Central memory CD8-positive, alpha-beta T cell (primary cell): Measurements from ENCODE around the gene CACNA2D1.

Source experiments
- ATAC-seq: fragments of 150-1000 bp; cut with Tn5 transposase; replicated peaks from 2 replicates; pipeline ENCODE4 v1.10.0; 2022; ENCODE audit warnings: mild to moderate bottlenecking, moderate FRiP score, moderate number of reproducible peaks; ENCODE audit not compliant: poor library complexity, severe bottlenecking; ENCODE audit errors: extremely low read depth
- DNase-seq, 2 donors: peaks; one replicate each; pipeline ENCODE4 v3.0.0; 2021; ENCODE audit warnings: low spot score in 2 of 2
- H3K27ac Mint-ChIP-seq: one replicate; pipeline ENCODE4 v1.8.0; 2022; ENCODE audit warnings: low read depth, mild to moderate bottlenecking, moderate library complexity, mixed read lengths
- H3K27me3 Mint-ChIP-seq: one replicate; pipeline ENCODE4 v1.8.0; 2022; ENCODE audit warnings: mixed read lengths
- H3K36me3 Mint-ChIP-seq: one replicate; pipeline ENCODE4 v1.8.0; 2022; ENCODE audit warnings: mild to moderate bottlenecking, moderate library complexity, mixed read lengths; ENCODE audit not compliant: insufficient read depth
- H3K4me1 Mint-ChIP-seq: one replicate; pipeline ENCODE4 v1.8.0; 2022; ENCODE audit warnings: mixed read lengths
- H3K4me3 Mint-ChIP-seq: one replicate; pipeline ENCODE4 v1.8.0; 2022; ENCODE audit warnings: mild to moderate bottlenecking, moderate library complexity, mixed read lengths
- H3K9me3 Mint-ChIP-seq: one replicate; pipeline ENCODE4 v1.8.0; 2022; ENCODE audit warnings: mixed read lengths

The CACNA2D1 gene

GRCh38 chr7:82317760-82318159, 125.8 kb downstream of the CACNA2D1 start:
- H3K36me3 Mint-ChIP-seq = no peaks in the 10 kb centered on the region
- peaks cover 19% of the 10 kb centered on the region for H3K9me3 Mint-ChIP-seq
- H3K4me3 Mint-ChIP-seq = no peak overlapping the region
- no peak for ATAC-seq
- H3K4me1 Mint-ChIP-seq = no peaks in the 10 kb centered on the region
- no peaks in the 10 kb centered on the region for H3K27me3 Mint-ChIP-seq
- no peak overlapping the region for H3K27ac Mint-ChIP-seq
- DNase-seq = no peak

DNA sequence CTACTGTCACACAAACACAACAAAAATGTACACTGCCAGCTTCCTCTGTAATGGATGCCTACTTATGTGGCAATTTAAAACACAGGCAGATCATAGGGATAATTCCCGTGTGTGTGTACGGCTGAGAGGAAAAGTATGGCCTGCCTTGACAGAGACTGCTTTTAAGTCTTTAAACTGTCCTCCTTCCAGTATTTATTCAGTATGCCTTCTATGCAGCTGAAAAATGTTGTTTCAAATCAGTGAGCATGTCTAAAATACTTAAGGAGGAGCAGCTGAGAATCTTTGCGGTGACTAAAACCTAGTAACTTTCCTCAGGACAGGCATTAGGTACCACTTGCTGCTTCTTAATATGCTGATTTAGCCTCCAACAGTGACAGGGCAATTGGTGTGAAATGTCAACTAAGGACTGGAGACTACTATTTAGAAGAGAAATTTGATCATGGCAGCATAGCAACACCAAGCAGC, 126.3 kb downstream of the CACNA2D1 start:
- no peaks in the 10 kb centered on the region for H3K4me1 Mint-ChIP-seq

DNA sequence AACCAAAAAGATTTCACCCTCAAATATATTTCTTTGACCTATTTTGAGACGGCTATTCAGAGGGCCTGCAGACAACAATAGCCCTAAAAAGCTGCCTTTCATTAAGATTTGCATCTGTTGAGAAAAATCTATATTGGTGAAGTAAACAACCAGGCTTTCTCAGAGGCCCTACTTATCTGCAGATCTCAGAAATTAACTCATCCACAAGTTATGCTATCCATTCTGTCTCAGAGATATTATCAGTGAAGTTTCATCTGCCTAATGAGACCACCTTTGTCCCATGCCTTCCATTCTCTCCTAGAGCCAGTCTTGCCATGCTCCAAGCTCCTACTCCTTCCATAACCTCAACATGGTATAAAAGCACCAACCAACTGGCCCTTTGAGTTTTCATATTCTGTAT, 130.3 kb downstream of the CACNA2D1 start:
- Mint-ChIP-seq H3K9me3 (peaks cover 7% of the 10 kb centered on the region), H3K27ac (no peak overlapping the region), H3K36me3 (no peaks in the 10 kb centered on the region), H3K4me1 (no peaks in the 10 kb centered on the region), H3K27me3 (no peaks in the 10 kb centered on the region), H3K4me3 (no peak overlapping the region)
- ATAC-seq (no peak), DNase-seq (no peak)

More for the DNA sequence above, 126.3 kb downstream of the CACNA2D1 start:
- no peak for ATAC-seq
- Mint-ChIP-seq H3K9me3 (peaks cover 19% of the 10 kb centered on the region), H3K4me3 (no peak overlapping the region), H3K36me3 (no peaks in the 10 kb centered on the region), H3K27ac (no peak overlapping the region), H3K27me3 (no peaks in the 10 kb centered on the region)
- no peak for DNase-seq

GRCh38 chr7:82312646-82313045, 130.9 kb downstream of the CACNA2D1 start:
- no peaks in the 10 kb centered on the region for H3K36me3 Mint-ChIP-seq
- no peaks in the 10 kb centered on the region for H3K4me1 Mint-ChIP-seq
- H3K27ac Mint-ChIP-seq = no peak overlapping the region
- no peaks in the 10 kb centered on the region for H3K27me3 Mint-ChIP-seq
- no peak overlapping the region for H3K4me3 Mint-ChIP-seq
- H3K9me3 Mint-ChIP-seq = peaks cover 12% of the 10 kb centered on the region
- ATAC-seq (no peak), DNase-seq (no peak)

GRCh38 chr7:82305347-82306005, 138.1 kb downstream of the CACNA2D1 start:
- no peaks in the 10 kb centered on the region for H3K4me1 Mint-ChIP-seq
- H3K4me3 Mint-ChIP-seq = no peak overlapping the region
- no peaks in the 10 kb centered on the region for H3K36me3 Mint-ChIP-seq
- peaks cover 6% of the 10 kb centered on the region for H3K9me3 Mint-ChIP-seq
- ATAC-seq (no peak), DNase-seq (no peak)
- no peaks in the 10 kb centered on the region for H3K27me3 Mint-ChIP-seq
- H3K27ac Mint-ChIP-seq = no peak overlapping the region

DNA sequence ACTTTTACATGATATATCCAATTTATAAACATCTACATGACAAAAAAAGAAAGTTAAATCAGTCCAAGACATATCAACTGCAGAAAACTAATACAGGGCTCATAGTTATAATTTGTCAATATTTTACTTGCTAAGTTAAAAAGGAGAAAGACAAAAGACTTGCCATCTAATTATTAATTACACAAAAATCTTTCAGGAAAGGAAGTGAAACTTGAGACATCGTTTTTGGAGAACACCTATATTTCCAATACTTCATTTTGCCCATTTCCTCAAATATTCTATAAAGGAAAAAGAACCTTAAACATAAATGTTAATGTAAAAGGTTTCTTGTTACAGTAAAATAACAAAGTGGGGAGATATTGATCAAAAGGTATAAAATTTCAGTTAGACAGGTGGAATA, 148.7 kb downstream of the CACNA2D1 start:
- peaks cover 20% of the 10 kb centered on the region for H3K9me3 Mint-ChIP-seq
- no peaks in the 10 kb centered on the region for H3K4me1 Mint-ChIP-seq
- ATAC-seq (no peak), DNase-seq (no peak)
- no peak overlapping the region for H3K4me3 Mint-ChIP-seq
- no peaks in the 10 kb centered on the region for H3K36me3 Mint-ChIP-seq
- no peaks in the 10 kb centered on the region for H3K27me3 Mint-ChIP-seq
- no peak overlapping the region for H3K27ac Mint-ChIP-seq

GRCh38 chr7:82294382-82294784, 149.2 kb downstream of the CACNA2D1 start:
- Mint-ChIP-seq H3K36me3 (no peaks in the 10 kb centered on the region), H3K27me3 (no peaks in the 10 kb centered on the region), H3K4me3 (no peak overlapping the region), H3K4me1 (no peaks in the 10 kb centered on the region), H3K27ac (no peak overlapping the region), H3K9me3 (peaks cover 21% of the 10 kb centered on the region)
- ATAC-seq (no peak), DNase-seq (no peak)

GRCh38 chr7:82293467-82293866, 150.1 kb downstream of the CACNA2D1 start:
- ATAC-seq (no peak), DNase-seq (no peak)
- H3K27ac Mint-ChIP-seq = no peak overlapping the region
- no peaks in the 10 kb centered on the region for H3K4me1 Mint-ChIP-seq
- H3K36me3 Mint-ChIP-seq = no peaks in the 10 kb centered on the region
- no peak overlapping the region for H3K4me3 Mint-ChIP-seq
- no peaks in the 10 kb centered on the region for H3K27me3 Mint-ChIP-seq
- H3K9me3 Mint-ChIP-seq = peaks cover 21% of the 10 kb centered on the region

- Mint-ChIP-seq H3K9me3 (peaks cover 21% of the 10 kb centered on the region), H3K27ac (no peak overlapping the region), H3K4me1 (no peaks in the 10 kb centered on the region), H3K36me3 (no peaks in the 10 kb centered on the region), H3K27me3 (no peaks in the 10 kb centered on the region), H3K4me3 (no peak overlapping the region)
- ATAC-seq (no peak), DNase-seq (no peak)
Observed at GRCh38 chr7:82291931-82292330, 151.6 kb downstream of the CACNA2D1 start.

DNA sequence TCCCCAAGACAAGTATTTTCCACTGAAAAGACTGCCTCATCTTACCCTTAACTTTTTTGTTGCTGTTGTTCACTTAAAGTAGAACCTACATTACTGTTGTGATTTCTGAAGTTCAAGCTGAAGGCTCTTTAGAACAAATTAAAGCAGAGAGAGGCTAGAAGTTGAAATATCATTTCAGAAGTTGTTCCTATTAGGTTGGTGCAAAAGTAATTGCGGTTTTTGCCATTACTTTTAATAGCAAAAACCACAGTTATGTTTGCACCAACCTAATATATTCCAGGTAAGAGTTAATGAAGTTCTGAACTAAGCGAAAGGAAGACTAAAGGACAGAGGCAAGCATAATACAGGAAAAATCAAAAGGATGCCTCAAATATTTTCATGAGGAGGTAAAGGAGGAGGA, 153.7 kb downstream of the CACNA2D1 start:
- DNase-seq (no peak), ATAC-seq (no peak)
- H3K4me1 Mint-ChIP-seq = no peaks in the 10 kb centered on the region
- no peak overlapping the region for H3K27ac Mint-ChIP-seq
- no peak overlapping the region for H3K4me3 Mint-ChIP-seq
- H3K27me3 Mint-ChIP-seq = no peaks in the 10 kb centered on the region
- H3K9me3 Mint-ChIP-seq = peaks cover 28% of the 10 kb centered on the region
- no peaks in the 10 kb centered on the region for H3K36me3 Mint-ChIP-seq

DNA sequence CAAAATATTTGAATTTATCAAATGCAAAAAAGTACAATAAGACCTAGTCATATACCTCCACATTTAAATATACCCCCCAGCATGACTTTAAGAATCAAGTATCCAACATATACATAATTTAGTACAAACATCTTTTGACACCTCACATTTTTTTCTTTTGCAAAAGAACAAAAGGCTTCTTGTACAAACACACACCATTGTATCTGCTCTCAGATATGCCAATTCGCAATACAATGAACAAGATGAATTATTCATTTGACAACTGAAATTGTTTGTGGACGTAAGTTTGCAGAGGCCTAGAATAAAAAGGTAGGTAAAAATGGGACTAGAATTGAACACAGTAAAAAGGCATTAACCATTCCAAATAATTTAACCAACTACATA, 154.4 kb downstream of the CACNA2D1 start:
- ATAC-seq = no peak
- Mint-ChIP-seq H3K4me1 (no peaks in the 10 kb centered on the region), H3K27ac (no peak overlapping the region), H3K4me3 (no peak overlapping the region), H3K9me3 (peaks cover 28% of the 10 kb centered on the region), H3K27me3 (no peaks in the 10 kb centered on the region), H3K36me3 (no peaks in the 10 kb centered on the region)
- no peak for DNase-seq

DNA sequence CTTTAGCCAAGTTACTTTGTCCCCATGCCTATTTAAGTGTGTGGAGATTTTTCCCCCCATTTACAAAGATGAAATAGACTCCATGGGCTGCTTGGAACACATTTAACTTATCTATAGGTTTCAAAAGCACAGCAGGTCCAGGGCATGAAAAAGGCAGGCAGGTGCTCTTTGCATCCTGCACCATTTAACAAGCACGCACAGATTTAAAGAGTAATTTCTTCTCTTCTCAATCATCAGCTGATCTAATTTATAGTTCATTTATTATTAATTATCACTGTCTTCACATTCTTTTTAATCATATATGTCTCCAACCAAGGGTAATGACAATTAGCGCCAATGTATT, 156.8 kb downstream of the CACNA2D1 start:
- no peak for ATAC-seq
- no peak for DNase-seq
- no peaks in the 10 kb centered on the region for H3K4me1 Mint-ChIP-seq
- no peaks in the 10 kb centered on the region for H3K27me3 Mint-ChIP-seq
- H3K4me3 Mint-ChIP-seq = no peak overlapping the region
- H3K36me3 Mint-ChIP-seq = no peaks in the 10 kb centered on the region
- H3K27ac Mint-ChIP-seq = no peak overlapping the region
- peaks cover 24% of the 10 kb centered on the region for H3K9me3 Mint-ChIP-seq

DNA sequence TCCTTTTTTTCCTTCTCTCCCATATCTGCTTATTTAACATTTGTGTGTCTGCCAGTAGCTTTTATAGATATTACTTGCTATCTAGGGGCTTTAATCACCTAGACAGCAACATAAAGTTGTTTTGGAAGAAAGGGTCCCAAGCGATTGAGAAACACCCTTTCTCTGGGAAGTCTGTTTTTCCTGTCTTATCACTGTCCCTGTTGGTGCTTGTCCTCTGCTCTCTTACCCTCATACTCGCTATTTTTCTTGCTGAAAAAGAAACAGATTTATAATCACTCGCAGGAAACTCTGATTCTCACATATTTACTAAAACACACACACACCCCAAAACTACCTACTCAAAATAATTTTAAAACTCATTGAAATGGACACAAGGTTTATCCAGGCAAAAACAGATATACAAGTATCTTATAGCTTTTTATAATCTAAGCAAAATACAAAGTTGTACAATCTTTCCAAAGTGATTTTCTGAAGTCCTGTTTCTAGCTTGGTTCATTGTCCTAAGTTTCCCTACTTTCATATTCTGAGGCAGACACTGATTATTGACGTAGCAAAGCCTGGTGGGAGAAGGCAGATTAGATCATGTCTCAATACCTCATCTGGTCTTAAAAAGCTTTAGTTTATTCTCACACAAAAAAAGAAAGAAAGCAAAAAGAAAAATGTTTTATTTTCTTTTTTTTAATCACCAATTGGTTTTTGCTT, 157.3 kb downstream of the CACNA2D1 start:
- no peak for DNase-seq
- Mint-ChIP-seq H3K36me3 (no peaks in the 10 kb centered on the region), H3K27ac (no peak overlapping the region), H3K9me3 (peaks cover 22% of the 10 kb centered on the region), H3K4me3 (no peak overlapping the region), H3K4me1 (no peaks in the 10 kb centered on the region), H3K27me3 (no peaks in the 10 kb centered on the region)
- ATAC-seq = no peak
